NCI-H2081 treated with DMSO at 0.1 percent for 48 hours (cell line): ENCODE results near the gene CHORDC1.
"Not testable (repeated sequence)": the region's sequence is repeated elsewhere in the genome, so short reads cannot be mapped to it uniquely, and the experiment has no call there.

ENCODE experiments used
- DNase-seq: peaks from one replicate; lab custom pipeline; 2025; lab: John Stamatoyannopoulos, UW

Gene CHORDC1

DNA sequence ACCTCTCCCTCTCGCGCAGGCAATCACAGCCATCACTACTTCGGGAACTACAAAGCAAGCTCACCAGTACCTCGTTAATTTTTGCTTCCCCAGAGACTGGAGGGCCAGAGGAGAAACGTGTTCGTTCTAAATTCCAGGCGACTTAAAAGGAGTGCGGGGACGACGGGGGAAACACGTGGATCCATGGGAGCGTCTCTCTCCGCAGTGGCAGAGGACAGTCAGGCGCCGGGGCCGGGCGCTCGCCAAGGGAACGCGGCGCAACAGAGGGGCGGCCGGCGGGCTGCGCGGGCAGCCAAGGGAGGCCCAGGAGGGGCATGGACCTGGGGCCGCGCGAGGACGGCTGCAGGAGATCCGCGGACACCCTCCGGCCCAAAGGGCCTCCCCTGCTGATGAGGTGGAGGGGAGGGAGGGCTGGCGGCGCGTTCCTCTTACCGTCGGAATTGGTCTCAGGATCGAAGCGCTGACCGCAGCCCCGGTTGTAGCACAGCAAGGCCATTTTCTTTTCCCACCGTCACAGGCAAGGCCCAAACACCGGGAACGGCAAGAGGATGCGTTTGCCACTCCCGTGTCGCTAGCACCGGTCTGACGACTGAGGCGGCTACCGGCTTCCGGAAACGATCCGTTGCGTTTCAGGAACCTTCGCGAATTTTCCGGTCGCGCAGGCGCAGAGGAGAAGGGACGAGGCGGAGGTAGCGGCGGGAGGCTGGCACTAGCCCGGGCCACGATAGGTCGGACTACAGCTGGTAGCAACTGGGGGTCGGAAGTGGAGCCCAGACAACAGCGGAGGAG is at the start of gene CHORDC1:
Gene CHORDC1, minus strand, starts transcription at position 591 of the 789 bp plus-strand sequence. Its CDS starts 95 bp downstream, at position 496.
- DNase-seq: peak; percentile 57

DNA sequence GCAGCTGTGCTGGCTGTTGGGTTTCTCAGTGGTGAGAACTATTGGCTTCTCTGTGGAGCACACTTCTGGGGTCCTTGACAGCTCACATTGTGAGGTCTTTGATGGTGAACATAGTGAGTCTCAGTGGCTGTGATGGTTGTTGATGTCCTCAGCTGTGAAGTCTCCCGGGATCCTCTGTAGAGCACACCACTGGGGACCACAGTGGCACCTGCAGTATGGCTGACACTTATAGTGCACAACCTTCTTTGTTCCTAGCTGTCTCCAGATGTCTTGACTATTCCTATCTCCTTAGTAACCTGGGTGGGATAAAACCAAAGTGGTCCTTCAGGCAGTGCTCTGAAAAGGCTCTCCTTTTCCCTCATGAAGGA is 34.3 kb upstream of the CHORDC1 start:
- no peak for DNase-seq

DNA sequence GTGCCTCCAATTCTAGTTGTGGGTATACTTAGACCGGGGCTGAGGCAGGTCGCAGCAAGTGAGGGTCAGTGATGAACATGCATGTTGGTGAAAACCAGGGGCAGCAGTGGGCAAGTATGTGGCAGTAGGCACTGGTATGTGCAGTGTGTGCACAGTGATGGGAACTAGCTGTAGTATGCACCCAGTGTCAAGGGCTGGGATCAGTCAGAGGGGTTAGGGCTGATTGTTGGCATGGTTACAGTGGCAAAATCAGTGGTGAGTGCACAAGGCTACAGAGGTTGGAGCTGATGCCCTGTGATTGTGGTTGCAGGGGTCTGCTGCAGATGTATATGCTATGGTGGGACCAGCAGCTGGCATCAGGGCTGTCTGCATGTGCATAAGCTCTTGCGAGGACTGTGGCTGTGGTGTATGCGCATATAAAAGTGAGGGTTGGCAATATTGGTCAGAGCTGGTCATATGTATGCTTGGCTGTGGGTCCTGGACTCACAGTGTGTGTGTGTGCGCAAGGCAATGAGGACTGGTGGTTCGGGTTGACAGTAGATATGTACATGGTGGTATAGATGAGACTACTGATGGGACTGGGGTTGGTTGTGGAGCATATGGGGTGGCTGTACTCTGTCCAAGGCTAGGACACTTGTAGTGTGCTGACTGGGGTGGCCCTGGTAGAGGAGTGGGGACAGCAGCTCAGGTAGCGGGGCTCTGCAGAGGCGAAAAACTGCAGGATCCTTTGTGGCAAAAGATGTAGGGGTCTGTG is 33.7 kb upstream of the CHORDC1 start:
- DNase-seq: no peak

DNA sequence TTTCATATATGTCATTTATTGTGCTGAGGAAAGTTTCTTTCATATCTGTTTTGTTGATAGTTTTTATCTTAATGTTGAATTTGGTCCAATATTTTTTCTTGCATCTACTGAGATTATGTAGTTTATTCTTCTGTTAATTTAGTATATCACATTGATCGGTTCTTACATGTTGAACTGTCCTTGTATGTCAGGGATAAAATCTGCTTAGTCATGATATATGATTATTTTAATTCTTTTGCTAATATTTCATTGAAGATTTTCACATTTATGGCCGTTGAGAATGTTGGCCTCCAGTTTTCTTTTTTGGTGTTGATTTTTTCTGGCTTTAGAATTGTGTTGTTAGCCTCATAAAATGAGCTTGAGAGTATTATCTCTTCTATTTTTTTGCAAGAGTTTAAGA is 31.2 kb upstream of the CHORDC1 start:
- no peak for DNase-seq

DNA sequence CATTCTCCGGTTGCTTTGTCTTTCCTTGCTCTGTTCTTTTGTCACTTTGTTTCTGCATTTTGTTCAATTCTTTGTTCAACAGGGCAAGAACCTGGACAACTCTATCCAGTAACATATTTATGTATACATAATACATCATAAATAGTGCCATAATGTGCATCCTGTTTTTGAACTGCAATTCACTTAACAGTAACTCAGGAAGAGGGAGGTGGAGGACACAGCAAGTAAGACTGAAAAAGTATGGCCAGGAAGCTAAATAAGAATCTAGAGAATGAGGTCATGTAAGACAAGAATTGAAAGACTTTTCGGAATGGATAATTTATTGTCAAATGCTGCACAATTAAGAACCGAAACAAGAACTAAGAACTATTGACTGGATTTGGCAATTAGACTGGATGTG is 29.2 kb upstream of the CHORDC1 start:
- DNase-seq: no peak

DNA sequence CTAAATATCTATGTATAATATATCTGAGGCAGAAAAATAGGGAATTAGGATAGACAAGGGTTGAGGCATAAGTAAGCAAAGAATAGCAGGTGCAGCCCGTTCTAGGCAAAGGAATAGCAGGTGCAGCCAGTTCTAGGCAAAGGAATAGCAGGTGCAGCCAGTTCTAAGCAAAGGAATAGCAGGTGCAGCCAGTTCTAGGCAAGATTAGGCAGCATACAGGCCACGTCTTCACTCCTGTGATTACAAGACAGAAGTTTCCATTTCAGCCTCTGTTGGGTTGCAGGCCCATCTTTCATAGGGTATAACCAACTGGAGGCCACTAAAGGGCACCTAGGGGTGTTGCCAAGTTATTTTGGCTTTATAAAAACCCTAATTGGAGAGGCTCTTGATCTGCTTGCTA is 28.8 kb upstream of the CHORDC1 start:
- DNase-seq: no peak

DNA sequence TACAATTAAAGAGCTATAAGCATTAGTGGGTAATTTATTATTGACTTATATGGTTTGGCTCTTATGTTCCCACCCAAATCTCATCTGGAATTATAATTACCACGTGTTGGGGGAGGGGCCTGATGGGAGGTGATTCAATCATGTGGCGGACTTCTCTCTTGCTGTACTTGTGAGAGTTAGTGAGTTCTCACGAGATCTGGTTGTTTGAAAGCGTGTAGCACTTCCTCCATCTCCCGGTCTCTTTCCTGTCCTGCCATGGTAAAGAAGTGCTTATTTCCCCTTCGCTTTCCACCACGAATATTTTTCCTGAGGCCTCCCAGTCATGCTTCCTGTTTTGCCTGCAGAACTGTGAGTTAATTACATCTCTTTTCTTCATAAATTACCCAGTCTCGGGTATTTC is 28.1 kb upstream of the CHORDC1 start:
- DNase-seq: no peak

DNA sequence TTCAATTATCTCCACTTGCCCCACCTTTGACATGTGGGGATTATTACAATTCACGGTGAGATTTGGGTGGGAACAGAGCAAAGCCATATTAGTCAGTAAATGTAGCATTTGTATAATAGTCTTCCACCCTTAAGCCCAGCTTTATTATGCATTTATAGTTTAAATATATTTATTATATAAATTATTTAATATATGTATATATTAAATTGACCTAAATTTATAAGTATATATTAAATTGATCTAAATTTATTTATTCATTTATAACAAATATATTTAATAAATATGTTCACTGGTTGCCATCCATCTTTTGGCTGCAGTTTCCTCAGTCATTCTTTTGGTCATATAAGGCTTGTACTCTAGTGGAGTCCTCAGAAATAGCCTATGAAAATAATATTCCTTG is 23.6 kb upstream of the CHORDC1 start:
- DNase-seq: no peak

DNA sequence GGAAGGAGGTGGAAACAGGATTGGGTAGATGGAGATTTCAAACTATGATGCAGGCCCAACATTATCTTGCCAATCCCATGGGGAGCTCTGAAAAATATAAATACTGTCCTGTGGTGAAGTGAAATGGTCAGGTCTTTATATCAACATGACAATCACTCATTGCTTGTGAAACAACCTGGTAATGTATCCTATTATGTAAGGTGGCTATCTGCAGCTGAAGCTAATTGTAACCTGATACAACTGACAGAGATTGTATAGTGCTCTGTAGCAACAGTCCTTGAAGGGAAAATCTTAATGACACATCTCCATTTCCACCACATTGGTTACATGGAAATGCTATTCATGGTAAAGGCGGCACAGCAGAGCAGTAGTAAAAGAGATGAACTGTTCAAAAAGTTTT is 20.7 kb upstream of the CHORDC1 start:
- DNase-seq: peak; percentile 39

DNA sequence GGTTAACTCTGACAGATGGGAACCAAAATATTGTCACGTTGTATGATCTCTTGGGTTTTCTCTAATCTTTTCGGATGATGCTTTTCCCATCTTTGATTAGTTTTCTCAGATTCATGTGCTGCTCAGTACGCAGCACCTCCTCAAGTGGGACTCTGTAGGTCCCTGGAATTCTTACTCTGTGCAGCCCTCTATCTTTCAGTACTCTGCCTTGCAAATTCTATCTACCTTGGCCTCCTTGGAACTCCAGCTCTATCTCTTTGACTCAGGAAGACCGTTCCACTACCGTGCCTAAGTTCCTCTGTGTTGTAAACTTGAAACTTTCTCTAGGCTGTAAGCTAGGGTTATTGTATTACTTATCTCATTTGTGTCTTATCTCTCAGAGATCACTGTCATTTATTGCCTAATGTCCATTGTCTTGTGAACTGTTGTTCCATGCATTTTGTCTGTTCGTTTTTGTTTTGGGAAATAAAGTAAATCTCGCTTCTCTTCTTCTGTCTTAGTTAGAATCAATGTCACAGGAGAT is 20.1 kb upstream of the CHORDC1 start:
- DNase-seq: no peak

DNA sequence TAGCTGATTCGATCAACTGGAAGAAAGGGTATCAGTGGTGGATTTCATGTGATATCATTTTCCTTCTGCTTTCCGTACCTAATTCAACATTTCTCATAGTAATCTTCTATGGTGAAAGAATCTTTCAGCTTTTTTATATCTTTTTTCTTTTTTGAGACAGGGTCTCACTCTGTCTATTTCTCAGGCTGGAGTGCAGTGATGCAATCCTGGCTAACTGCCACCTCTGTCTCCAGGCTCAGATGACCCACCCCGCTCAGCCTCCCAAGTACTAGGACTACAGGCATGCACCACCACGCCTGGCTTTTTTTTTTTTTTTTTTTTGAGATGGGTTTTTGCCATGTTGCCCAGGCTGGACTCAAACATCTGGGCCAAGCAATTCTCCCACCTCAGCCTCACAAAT is 18.6 kb upstream of the CHORDC1 start:
- no peak for DNase-seq

DNA sequence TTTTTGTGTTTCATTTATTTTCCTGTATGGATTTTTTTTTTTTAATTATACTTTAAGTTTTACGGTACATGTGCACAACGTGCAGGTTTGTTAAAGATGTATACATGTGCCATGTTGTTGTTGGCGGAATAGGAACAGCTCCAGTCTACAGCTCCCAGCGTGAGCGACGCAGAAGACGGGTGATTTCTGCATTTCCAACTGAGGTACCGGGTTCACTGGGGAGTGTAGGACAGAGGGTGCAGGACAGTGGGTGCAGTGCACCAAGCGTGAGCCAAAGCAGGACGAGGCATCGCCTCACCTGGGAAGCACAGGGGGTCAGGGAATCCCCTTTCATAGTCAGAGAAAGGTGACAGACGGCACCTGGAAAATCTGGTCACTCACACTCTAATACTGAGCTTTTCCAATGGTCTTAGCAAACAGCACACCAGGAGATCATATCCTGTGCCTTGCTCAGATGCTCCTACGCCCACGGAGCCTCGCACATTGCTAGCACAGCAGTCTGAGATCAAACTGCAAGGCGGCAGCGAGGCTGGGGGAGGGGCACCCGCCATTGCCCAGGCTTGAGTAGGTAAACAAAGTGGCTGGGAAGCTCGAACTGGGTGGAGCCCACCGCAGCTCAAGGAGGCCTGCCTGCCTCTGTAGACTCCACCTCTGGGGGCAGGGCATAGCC is 17.3 kb upstream of the CHORDC1 start:
- DNase-seq: not testable (repeated sequence)

DNA sequence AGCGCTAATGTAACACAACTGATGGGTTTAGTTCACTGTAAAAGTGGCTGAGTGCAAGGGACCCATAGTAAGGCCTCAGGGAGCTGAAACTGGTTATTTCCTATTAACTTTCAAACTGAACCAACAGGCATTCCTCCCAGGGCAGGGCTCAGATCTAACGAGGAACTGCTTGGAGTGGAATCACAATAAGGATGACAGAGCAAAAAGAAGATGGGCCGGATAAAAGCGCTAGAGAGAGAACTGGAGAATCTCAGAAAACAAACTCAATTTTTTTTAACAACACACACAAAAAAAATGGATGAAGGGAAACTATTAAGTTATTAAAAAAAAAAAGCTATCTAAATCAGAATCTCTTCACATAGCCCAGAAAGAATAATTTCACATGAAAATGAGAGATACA is 14.2 kb upstream of the CHORDC1 start:
- DNase-seq: no peak

DNA sequence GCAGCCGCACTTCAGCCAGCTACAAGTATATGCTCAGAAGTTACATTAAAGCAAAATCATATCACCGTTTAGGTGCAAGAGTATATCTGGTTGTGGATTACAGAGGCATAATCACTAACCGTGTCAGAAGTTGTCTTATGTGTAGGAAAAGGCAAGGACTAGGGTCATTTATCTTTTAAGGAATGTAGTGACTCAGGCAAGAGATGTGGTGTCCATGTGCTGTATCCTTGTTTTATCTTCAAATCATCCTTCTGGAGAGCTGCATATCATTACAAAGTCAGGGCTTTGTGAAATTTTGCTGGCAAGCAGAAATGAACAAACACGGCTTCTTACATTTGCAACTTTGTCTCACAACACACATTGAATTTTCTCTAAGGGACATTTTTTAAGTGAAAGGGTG is 12.7 kb upstream of the CHORDC1 start:
- DNase-seq: no peak

DNA sequence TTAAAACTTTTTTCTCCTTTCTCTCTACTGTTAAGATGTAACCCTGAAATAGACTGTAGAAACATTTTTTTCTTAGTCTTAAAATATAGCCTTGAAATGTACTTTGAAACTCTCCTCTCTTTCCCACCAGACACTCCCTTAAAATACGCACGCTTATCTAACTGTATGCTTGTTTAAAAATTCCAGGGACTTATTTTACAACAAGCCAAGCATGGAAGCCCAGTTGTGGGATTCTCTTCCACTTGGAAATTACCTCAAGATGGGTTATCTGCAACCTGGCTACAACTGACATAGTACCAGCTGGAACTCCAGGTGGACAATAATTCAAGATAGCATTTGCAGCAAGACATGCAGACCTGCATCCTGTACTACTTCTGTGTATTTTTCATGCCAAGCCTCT is 12.1 kb upstream of the CHORDC1 start:
- DNase-seq: no peak

DNA sequence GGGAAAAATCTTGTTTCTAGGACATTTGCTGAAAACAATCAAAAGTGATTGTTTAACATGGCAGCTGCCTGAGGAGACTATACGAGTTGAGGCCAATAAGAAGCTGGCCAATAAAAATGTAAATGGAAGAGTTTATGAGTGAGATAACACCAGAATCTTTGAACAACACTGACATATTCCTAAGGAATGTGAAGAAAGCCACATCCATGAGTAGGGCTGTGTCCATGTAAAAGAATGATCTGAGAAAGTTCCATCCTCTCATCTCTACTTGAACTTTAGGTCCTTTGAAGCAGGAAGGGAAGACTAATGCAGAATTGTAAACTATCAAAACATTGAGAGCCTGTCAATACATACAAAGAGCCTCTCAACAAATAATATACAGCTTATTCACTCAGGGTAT is 6.9 kb upstream of the CHORDC1 start:
- no peak for DNase-seq

DNA sequence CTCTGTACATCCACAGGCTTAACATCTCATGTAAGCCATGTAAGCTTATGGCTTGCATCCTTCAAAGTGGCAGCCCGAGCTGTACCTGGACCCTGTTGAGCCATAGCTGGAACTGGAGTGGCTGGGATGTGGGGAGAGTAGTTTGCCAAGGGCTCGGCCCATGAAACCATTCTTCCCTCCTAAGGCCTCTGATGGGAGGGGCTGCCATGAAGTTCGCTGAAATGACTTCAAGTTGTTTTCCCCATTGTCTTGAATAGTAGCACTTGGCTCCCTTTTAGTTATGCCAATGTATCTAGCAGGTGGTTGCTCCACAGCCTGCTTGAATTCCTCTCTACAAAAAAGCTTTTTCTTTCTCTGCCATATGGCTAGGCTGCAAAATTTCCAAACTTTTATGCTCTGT is 5.2 kb upstream of the CHORDC1 start:
- DNase-seq: no peak

DNA sequence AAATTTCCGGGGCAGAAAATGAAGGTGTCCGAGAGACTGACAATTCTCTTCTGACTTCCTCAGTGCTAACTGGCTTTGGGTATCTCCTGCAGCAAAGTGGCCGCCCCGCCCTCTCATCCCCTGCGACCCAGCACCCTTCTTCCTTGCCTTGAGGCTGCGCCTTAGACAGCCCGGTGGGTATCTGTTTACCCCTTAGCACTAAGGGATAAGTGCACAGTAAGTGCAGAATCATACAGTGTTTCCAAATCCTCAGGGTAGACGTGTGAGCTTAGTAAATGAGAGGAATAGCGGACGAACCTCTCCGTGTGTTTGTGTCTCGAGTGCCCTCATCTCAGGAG is 368 bp upstream of the CHORDC1 start:
- DNase-seq: no peak

DNA sequence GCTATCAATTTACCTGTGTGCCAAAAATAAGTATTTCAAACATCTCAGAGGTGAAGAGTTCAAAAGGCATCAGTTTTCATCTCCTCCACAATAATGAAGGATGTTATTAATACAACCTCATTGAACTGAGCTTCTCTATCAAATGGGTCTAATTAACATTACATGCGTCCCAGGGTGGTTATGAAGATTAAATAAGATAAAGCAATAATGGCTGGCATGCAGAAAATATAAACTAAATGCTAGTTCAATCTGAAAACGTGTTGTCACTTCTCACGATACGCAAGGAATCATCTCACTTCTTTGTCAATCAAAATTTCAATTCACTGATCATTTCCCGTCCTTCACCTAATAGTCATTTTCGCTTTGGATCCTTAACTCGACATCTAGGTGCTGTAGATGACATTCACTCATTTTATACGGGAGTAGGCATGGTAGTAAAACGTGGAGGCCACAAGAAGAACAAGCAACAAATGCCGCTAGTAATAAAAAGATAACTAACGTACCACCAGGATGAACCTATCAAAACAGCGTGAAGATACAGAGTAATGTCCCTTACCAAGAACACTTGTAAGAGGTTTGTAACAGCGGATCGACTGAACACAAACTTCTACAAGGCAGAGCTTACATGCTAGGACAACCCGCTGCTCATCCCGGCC is 918 bp downstream of the CHORDC1 start:
- DNase-seq: no peak

DNA sequence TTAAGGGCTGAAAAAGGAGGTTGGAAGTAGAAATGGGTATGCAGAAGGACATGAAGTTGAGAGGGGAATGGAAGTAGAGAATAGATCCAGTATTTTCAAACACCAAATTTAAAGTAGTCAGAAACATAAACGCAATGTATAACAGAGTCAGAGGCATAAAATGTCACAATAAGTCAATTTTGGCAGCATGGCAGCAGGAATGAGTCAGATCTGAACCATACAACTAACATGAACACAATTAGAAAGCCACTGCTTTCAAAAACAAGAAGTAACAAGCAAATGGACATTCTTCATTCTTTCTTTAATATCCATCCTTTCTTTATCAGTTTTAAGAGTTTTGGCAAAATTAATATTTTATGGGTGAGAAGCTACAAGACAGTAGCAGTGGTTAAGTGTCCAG is 2.5 kb downstream of the CHORDC1 start:
- DNase-seq: no peak

DNA sequence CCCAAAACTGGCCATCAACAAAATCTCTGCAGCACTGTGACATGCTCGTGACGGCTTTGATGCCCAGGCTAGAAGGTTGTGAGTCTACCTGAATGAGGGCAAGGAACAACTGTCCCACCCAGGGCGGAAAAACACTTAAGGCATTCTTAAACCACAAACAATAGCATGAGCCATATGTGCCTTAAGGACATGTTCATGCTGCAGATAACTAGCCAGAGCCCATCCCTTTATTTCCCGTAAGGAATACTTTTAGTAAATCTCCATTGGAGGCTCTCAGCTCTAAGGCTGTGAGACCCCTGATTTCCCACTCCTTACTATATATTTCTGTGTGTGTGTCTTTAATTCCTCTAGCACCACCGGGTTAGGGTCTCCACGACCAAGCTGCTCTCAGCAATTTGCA is 3.4 kb downstream of the CHORDC1 start:
- no peak for DNase-seq

DNA sequence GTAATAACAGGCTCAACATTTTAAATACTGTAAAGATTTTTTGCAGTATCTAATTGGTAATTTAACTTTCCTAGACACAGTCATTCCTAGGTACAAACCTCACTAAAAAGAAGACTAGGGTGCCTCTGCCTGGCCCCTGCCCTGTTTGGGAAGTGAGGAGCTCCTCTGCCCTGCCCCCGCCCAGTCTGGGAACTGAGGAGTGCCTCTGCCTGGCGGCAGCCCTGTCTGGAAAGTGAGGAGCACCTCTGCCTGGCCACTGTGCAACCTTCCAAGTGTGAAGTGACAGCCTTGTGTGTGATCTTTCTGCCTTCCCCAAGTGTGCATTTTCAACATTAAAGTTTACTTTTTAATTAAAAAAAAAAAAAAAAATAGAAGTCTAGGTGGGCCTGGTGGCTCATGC is 4.2 kb downstream of the CHORDC1 start:
- no peak for DNase-seq

DNA sequence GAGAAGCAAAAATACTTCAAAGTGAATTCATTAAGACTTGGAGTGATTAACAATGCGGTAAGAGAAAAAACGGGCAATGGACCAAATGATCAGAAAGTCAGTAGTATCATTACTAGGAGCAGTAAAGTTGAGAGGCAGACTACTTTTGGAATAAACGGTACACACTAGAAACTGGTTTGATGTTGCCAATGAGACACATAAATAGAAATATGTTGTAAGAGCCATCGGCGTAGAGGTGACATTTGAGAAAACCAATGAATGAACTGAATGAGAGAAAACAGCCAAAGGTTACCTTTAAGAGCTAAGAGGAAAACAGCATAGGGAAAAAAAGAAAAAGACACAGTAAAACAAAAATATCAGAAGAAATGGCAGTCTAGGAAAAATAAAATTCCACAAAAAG is 6.2 kb downstream of the CHORDC1 start:
- DNase-seq: no peak
